Measurements from ENCODE around the gene NMNAT3. TPM values are rescaled to one million over a fixed set of nuclear protein-coding genes. Genes with fewer than 3 reads are reported as not detected.

Gene NMNAT3
- total RNA-seq, 2 experiments from 2014 or later: 0.94 to 1.1 TPM

- Mint-ChIP-seq H3K36me3 (ENCODE audit: low read depth) (no peaks in the 10 kb centered on the region), H3K27ac (no peak overlapping the region), H3K27me3 (no peaks in the 10 kb centered on the region), H3K4me3 (no peak overlapping the region), H3K4me1 (no peaks in the 10 kb centered on the region), H3K9me3 (no peaks in the 10 kb centered on the region)
- ChIA-PET CTCF (interaction anchor here (0.5 kb wide), 1 partner anchor 46 kb away, joined by 5 read pairs; no protein-coding TSS in a partner anchor), POLR2A (no interaction called here)
- no peak for DNase-seq
Observed at GRCh38 chr3:139521144-139521543, 156.6 kb downstream of the NMNAT3 start.

GRCh38 chr3:139519998-139520737 is 157.6 kb downstream of the NMNAT3 start:
- no peak for DNase-seq
- no peaks in the 10 kb centered on the region for H3K27me3 Mint-ChIP-seq
- H3K27ac Mint-ChIP-seq: no peak overlapping the region
- no peaks in the 10 kb centered on the region for H3K9me3 Mint-ChIP-seq
- POLR2A ChIA-PET: no interaction called here
- no peaks in the 10 kb centered on the region for H3K4me1 Mint-ChIP-seq
- no peaks in the 10 kb centered on the region for H3K36me3 Mint-ChIP-seq (ENCODE audit: low read depth)
- CTCF ChIA-PET: interaction anchor here (0.6 to 1.5 kb wide), 2 partner anchors 12 to 32 kb away, joined by 3 read pairs; no protein-coding TSS in a partner anchor
- H3K4me3 Mint-ChIP-seq: no peak overlapping the region

- no peaks in the 10 kb centered on the region for H3K9me3 Mint-ChIP-seq
- H3K4me3 Mint-ChIP-seq: no peak overlapping the region
- H3K27me3 Mint-ChIP-seq: no peaks in the 10 kb centered on the region
- ChIA-PET CTCF (interaction anchor here (0.6 to 1.5 kb wide), 2 partner anchors 13 to 33 kb away, joined by 3 read pairs; no protein-coding TSS in a partner anchor), POLR2A (no interaction called here)
- H3K27ac Mint-ChIP-seq: no peak overlapping the region
- H3K36me3 Mint-ChIP-seq (ENCODE audit: low read depth): no peaks in the 10 kb centered on the region
- no peak for DNase-seq
- H3K4me1 Mint-ChIP-seq: no peaks in the 10 kb centered on the region
Observed at GRCh38 chr3:139518926-139519842, 158.6 kb downstream of the NMNAT3 start.

GRCh38 chr3:139518306-139518705 is 159.5 kb downstream of the NMNAT3 start:
- H3K4me3 Mint-ChIP-seq: no peak overlapping the region
- no peaks in the 10 kb centered on the region for H3K36me3 Mint-ChIP-seq (ENCODE audit: low read depth)
- POLR2A ChIA-PET: no interaction called here
- no peak for DNase-seq
- H3K4me1 Mint-ChIP-seq: no peaks in the 10 kb centered on the region
- H3K27me3 Mint-ChIP-seq: no peaks in the 10 kb centered on the region
- no peak overlapping the region for H3K27ac Mint-ChIP-seq
- no peaks in the 10 kb centered on the region for H3K9me3 Mint-ChIP-seq
- CTCF ChIA-PET: no interaction called here

- Mint-ChIP-seq H3K4me3 (no peak overlapping the region), H3K36me3 (ENCODE audit: low read depth) (no peaks in the 10 kb centered on the region), H3K27ac (no peak overlapping the region), H3K4me1 (no peaks in the 10 kb centered on the region), H3K9me3 (no peaks in the 10 kb centered on the region), H3K27me3 (no peaks in the 10 kb centered on the region)
- no peak for DNase-seq
- ChIA-PET CTCF (no interaction called here), POLR2A (no interaction called here)
Observed at GRCh38 chr3:139517321-139518065, 160.3 kb downstream of the NMNAT3 start.

- Mint-ChIP-seq H3K9me3 (no peaks in the 10 kb centered on the region), H3K36me3 (ENCODE audit: low read depth) (no peaks in the 10 kb centered on the region), H3K27ac (no peak overlapping the region), H3K27me3 (no peaks in the 10 kb centered on the region), H3K4me3 (no peak overlapping the region), H3K4me1 (no peaks in the 10 kb centered on the region)
- no peak for DNase-seq
- CTCF ChIA-PET: no interaction called here
- POLR2A ChIA-PET: no interaction called here
Observed at GRCh38 chr3:139514741-139515140, 163.0 kb downstream of the NMNAT3 start.

Other genes starting within 250 kb of the NMNAT3 start
- not detected for gene RBP2, start 201.5 kb downstream of the NMNAT3 start, total RNA-seq
- gene RBP1, start 138.2 kb downstream of the NMNAT3 start, total RNA-seq: not detected